Measurements from ENCODE around the gene CDC26.
A peak's percentile ranks its signal among the peaks of the same experiment; 100 is the strongest.

Gene CDC26

DNA sequence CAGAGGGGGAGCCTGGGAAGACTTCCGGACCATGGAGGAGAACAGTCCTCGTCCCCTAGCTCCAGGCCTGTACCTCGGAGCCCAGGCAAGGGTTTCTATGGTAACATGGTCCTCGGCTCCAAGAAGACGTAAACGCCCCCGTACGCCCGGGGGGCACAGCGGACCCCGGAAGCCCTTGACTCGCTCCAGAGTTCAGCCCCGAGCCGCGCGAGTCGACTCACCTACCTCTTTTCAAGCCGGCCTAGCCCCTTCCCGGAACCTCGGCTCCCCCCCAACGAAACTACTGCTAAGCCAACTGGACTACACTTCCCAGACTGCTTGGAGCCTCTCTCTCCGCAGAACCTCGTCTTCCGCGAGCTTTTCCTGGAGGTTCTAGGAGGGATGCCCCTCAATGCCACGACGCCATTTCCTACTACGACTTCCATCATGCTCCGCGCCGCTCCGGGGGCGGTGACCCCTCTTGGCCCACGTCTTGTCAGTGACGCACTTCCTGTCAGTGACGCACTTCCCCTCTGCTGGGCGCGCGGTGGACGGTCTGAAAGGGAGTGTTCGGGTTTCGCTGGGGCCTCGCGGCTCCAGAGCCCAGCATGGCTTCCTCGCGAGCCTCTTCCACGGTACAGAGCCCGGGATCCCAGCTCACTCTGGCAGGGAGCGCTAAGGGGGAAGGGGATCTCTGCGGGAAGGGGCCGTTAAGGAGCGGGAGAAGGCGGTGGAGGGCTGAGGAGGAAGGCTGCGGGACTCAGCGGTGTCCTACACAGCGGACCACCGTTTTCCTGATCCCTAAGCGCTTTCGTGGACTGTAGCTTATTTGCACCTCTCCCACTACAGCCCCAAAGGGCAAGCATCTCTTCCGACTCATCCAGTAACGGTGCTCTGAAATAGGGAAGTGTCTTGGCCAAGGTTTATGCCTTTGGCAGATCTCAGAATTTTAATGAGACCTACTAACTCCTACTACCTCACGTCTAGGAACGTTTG lies at the start of gene CDC26, which contains the start of gene PRPF4:
CDC26 (minus strand) TSS at position 416 of the 975 bp plus-strand sequence. CDS start 3,065 bp downstream, outside the sequence.
PRPF4 (plus strand) TSS at position 502 of the 975 bp plus-strand sequence; CDS start at position 588, 86 bp downstream.
- peaks cover 6% of the 10 kb centered on the region; the same call in 1 of the 2 replicates for H3F3A ChIP-seq (ENCODE audit: insufficient read depth)
- H2AFZ ChIP-seq (ENCODE audit: low read depth, low read length, severe bottlenecking), result peak within 1 kb of the TSS; percentile 76
- H3K4me2 ChIP-seq (ENCODE audit: low read depth, low read length, poor library complexity, severe bottlenecking), result peak within 1 kb of the TSS; percentile 81
- peak within 1 kb of the TSS; percentile 65 for H3K27ac ChIP-seq (ENCODE audit: low read depth, low read length)
- H3K27me3 ChIP-seq (ENCODE audit: low read length), result no peaks in the 10 kb centered on the region
- H3K9me3 ChIP-seq (ENCODE audit: insufficient read depth, low read length), result no peaks in the 10 kb centered on the region
- peaks cover 32% of the 10 kb centered on the region; the same call in 1 of the 2 replicates for H3K36me3 ChIP-seq (ENCODE audit: low read length)
- H4K20me1 ChIP-seq (ENCODE audit: low read depth, low read length), result no peaks in the 10 kb centered on the region; the same call in 1 of the 2 replicates
- H3K4me3 ChIP-seq (ENCODE audit: insufficient read depth, low read length, poor library complexity, severe bottlenecking), result peak within 1 kb of the TSS; percentile 88
- H3K79me2 ChIP-seq (ENCODE audit: insufficient read depth, low read length), result peaks cover 44% of the 10 kb centered on the region
- H3K9ac ChIP-seq (ENCODE audit: low read length), result peak within 1 kb of the TSS; percentile 93
- H3K9me2 ChIP-seq (replicated peaks; ENCODE audit: insufficient read depth, low read length), result no peaks in the 10 kb centered on the region
- TF ChIP-seq EZH2phosphoT487 (conservative IDR thresholded peaks at IDR 0.05; ENCODE audit: low read length), result no peak
- TF ChIP-seq, protein P1, sequence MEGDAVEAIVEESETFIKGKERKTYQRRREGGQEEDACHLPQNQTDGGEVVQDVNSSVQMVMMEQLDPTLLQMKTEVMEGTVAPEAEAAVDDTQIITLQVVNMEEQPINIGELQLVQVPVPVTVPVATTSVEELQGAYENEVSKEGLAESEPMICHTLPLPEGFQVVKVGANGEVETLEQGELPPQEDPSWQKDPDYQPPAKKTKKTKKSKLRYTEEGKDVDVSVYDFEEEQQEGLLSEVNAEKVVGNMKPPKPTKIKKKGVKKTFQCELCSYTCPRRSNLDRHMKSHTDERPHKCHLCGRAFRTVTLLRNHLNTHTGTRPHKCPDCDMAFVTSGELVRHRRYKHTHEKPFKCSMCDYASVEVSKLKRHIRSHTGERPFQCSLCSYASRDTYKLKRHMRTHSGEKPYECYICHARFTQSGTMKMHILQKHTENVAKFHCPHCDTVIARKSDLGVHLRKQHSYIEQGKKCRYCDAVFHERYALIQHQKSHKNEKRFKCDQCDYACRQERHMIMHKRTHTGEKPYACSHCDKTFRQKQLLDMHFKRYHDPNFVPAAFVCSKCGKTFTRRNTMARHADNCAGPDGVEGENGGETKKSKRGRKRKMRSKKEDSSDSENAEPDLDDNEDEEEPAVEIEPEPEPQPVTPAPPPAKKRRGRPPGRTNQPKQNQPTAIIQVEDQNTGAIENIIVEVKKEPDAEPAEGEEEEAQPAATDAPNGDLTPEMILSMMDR (IDR thresholded peaks at IDR 0.05; ENCODE audit: insufficient read depth, low read length, poor library complexity, severe bottlenecking), result no peak

DNA sequence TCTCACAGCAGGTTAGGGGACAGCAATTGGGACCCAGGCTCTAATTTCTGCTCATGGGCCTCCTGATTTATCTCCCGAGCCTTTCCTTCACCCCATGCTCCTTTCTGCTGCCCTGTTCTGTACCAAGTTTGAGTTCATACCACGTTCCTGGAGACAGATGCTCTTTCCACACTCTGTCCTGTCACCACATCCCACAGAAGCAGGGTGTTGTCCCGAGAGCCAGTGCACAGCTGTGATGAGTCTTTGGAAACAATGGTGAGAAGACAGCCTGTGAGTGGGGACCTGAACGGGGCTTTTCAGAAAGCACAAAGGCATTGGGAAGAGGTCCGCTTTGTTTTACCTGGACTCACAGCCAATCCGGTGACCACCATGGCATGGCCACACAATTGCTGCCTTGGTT lies 47.3 kb upstream of the CDC26 start:
- no peaks in the 10 kb centered on the region for H3K36me3 ChIP-seq (ENCODE audit: low read length)
- no peaks in the 10 kb centered on the region for H3K27me3 ChIP-seq (ENCODE audit: low read length)
- H3K9me3 ChIP-seq (ENCODE audit: insufficient read depth, low read length), result no peaks in the 10 kb centered on the region
- no peak for TF ChIP-seq EZH2phosphoT487 (conservative IDR thresholded peaks at IDR 0.05; ENCODE audit: low read length)
- TF ChIP-seq, protein P1 (IDR thresholded peaks at IDR 0.05; ENCODE audit: insufficient read depth, low read length, poor library complexity, severe bottlenecking), result no peak
- no peak overlapping the region for H2AFZ ChIP-seq (ENCODE audit: low read depth, low read length, severe bottlenecking)
- H3K9ac ChIP-seq (ENCODE audit: low read length), result no peak overlapping the region
- H3F3A ChIP-seq (ENCODE audit: insufficient read depth), result no peaks in the 10 kb centered on the region
- no peaks in the 10 kb centered on the region for H3K79me2 ChIP-seq (ENCODE audit: insufficient read depth, low read length)
- no peak overlapping the region for H3K4me3 ChIP-seq (ENCODE audit: insufficient read depth, low read length, poor library complexity, severe bottlenecking)
- H4K20me1 ChIP-seq (ENCODE audit: low read depth, low read length), result no peaks in the 10 kb centered on the region
- H3K4me2 ChIP-seq (ENCODE audit: low read depth, low read length, poor library complexity, severe bottlenecking), result no peak overlapping the region
- H3K27ac ChIP-seq (ENCODE audit: low read depth, low read length), result no peak overlapping the region
- no peaks in the 10 kb centered on the region for H3K9me2 ChIP-seq (replicated peaks; ENCODE audit: insufficient read depth, low read length)

DNA sequence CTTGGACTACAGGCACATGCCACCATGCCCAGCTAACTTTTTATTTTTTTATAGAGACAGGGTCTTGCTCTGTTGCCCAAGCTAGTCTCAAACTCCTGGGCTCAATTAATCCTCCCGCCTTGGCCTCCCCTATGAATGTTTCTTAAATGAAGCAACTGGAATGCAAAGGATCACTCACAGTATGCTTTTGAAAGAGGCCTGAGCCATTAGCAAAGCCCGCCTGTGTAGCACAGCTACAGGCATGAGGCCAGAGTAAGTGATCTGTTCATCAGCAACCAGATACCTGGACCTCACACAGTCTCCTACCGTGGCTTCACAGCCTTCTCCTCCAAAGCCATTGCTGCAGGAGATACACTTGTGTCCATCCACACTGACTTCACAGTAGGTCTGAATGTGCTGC lies 44.7 kb upstream of the CDC26 start:
- H3K9me2 ChIP-seq (replicated peaks; ENCODE audit: insufficient read depth, low read length), result no peaks in the 10 kb centered on the region
- no peaks in the 10 kb centered on the region for H3K36me3 ChIP-seq (ENCODE audit: low read length)
- no peaks in the 10 kb centered on the region for H3K79me2 ChIP-seq (ENCODE audit: insufficient read depth, low read length)
- H3K27ac ChIP-seq (ENCODE audit: low read depth, low read length), result no peak overlapping the region
- no peak overlapping the region for H3K4me3 ChIP-seq (ENCODE audit: insufficient read depth, low read length, poor library complexity, severe bottlenecking)
- no peaks in the 10 kb centered on the region for H3F3A ChIP-seq (ENCODE audit: insufficient read depth)
- H4K20me1 ChIP-seq (ENCODE audit: low read depth, low read length), result no peaks in the 10 kb centered on the region
- no peaks in the 10 kb centered on the region for H3K27me3 ChIP-seq (ENCODE audit: low read length)
- H3K9ac ChIP-seq (ENCODE audit: low read length), result no peak overlapping the region
- H3K4me2 ChIP-seq (ENCODE audit: low read depth, low read length, poor library complexity, severe bottlenecking), result no peak overlapping the region
- H3K9me3 ChIP-seq (ENCODE audit: insufficient read depth, low read length), result no peaks in the 10 kb centered on the region
- TF ChIP-seq EZH2phosphoT487 (conservative IDR thresholded peaks at IDR 0.05; ENCODE audit: low read length), result no peak
- TF ChIP-seq, protein P1 (IDR thresholded peaks at IDR 0.05; ENCODE audit: insufficient read depth, low read length, poor library complexity, severe bottlenecking), result no peak
- H2AFZ ChIP-seq (ENCODE audit: low read depth, low read length, severe bottlenecking), result no peak overlapping the region

Measured in SU-DHL-6 (cell line).